Astrocyte (in vitro differentiated cells and primary cell): ENCODE data around the gene ZSWIM4. TPM values are rescaled to one million over a fixed set of nuclear protein-coding genes. Genes with fewer than 3 reads are reported as not detected.

ENCODE experiments used
- DNase-seq: peaks from one replicate; pipeline ENCODE4 v3.0.0-alpha.2; 2010; ENCODE audit warnings: low read depth
- FAIRE-seq: peaks from 2 replicates; lab custom pipeline; 2011; peaks lifted over from hg19 to GRCh38; lab: Jason Lieb, UNC
- H2AFZ ChIP-seq: 2 replicates; pipeline ENCODE4 v1.6.0; 2012; ENCODE audit warnings: low read depth, low read length, inconsistent platforms
- H3K27ac ChIP-seq: 2 replicates; pipeline ENCODE4 v1.5.1; 2011; ENCODE audit warnings: low read depth, low read length, inconsistent platforms
- H3K27me3 ChIP-seq: 2 replicates; pipeline ENCODE4 v1.6.0; 2011; ENCODE audit warnings: low read length, inconsistent platforms; ENCODE audit not compliant: insufficient read depth
- H3K36me3 ChIP-seq: 2 replicates; pipeline ENCODE4 v1.5.1; 2011; ENCODE audit warnings: low read length, inconsistent platforms; ENCODE audit not compliant: insufficient read depth
- H3K4me1 ChIP-seq: 2 replicates; pipeline ENCODE4 v1.5.1; 2011; ENCODE audit warnings: low read length, inconsistent platforms; ENCODE audit not compliant: insufficient read depth
- H3K4me2 ChIP-seq: 2 replicates; pipeline ENCODE4 v1.6.0; 2012; ENCODE audit warnings: low read length, inconsistent platforms
- H3K4me3 ChIP-seq: 2 replicates; pipeline ENCODE4 v1.5.1; 2011; ENCODE audit warnings: low read depth, mild to moderate bottlenecking, low read length, inconsistent platforms; ENCODE audit not compliant: insufficient read depth
- H3K79me2 ChIP-seq: 2 replicates; pipeline ENCODE4 v1.6.0; 2012; ENCODE audit warnings: mild to moderate bottlenecking, low read length, inconsistent platforms; ENCODE audit not compliant: insufficient read depth
- H3K9ac ChIP-seq: 2 replicates; pipeline ENCODE4 v1.6.0; 2012; ENCODE audit warnings: mild to moderate bottlenecking, low read length, inconsistent platforms
- H3K9me3 ChIP-seq: 2 replicates; pipeline ENCODE4 v1.5.1; 2012; ENCODE audit warnings: low read depth, mild to moderate bottlenecking, low read length, inconsistent platforms; ENCODE audit not compliant: insufficient read depth
- H4K20me1 ChIP-seq: 2 replicates; pipeline ENCODE4 v1.6.0; 2012; ENCODE audit warnings: low read length, inconsistent platforms; ENCODE audit not compliant: insufficient read depth
- H3K27ac Mint-ChIP-seq: one replicate; pipeline ENCODE4 v1.8.0; 2021; ENCODE audit warnings: mild to moderate bottlenecking, mixed read lengths; ENCODE audit not compliant: unreplicated experiment
- H3K27me3 Mint-ChIP-seq: one replicate; pipeline ENCODE4 v1.8.0; 2021; ENCODE audit warnings: low read depth, mixed read lengths; ENCODE audit not compliant: unreplicated experiment
- H3K36me3 Mint-ChIP-seq: one replicate; pipeline ENCODE4 v1.8.0; 2021; ENCODE audit warnings: low read depth, mixed read lengths; ENCODE audit not compliant: unreplicated experiment
- H3K4me1 Mint-ChIP-seq: one replicate; pipeline ENCODE4 v1.8.0; 2021; ENCODE audit warnings: low read depth, mixed read lengths; ENCODE audit not compliant: unreplicated experiment
- H3K4me3 Mint-ChIP-seq: one replicate; pipeline ENCODE4 v1.8.0; 2021; ENCODE audit warnings: mild to moderate bottlenecking, moderate library complexity, mixed read lengths; ENCODE audit not compliant: unreplicated experiment
- H3K9me3 Mint-ChIP-seq: one replicate; pipeline ENCODE4 v1.8.0; 2021; ENCODE audit warnings: mild to moderate bottlenecking, mixed read lengths; ENCODE audit not compliant: unreplicated experiment
- CTCF ChIP-seq: IDR thresholded peaks from 2 replicates; pipeline ENCODE4 v1.5.1; 2011; ENCODE audit warnings: low read depth, mild to moderate bottlenecking, inconsistent platforms, low read length, moderate library complexity; ENCODE audit not compliant: insufficient read depth
- EZH2 ChIP-seq: IDR thresholded peaks from 2 replicates; pipeline ENCODE4 v1.6.1; 2012; ENCODE audit warnings: mild to moderate bottlenecking, low read length, inconsistent platforms; ENCODE audit not compliant: insufficient read depth
- total RNA-seq: library from RNA; stranded (reverse); gene quantifications from 2 replicates; pipeline ENCODE4 v1.2.1, GENCODE V29; 2021

Gene ZSWIM4
- total RNA-seq, 1 donor from 2014 or later: 10.6 TPM

- FAIRE-seq (no peak), DNase-seq (no peak)
- Histone ChIP-seq H3K4me3 (no peak overlapping the region), H3K36me3 (peaks cover 6% of the 10 kb centered on the region), H3K27me3 (no peaks in the 10 kb centered on the region), H3K9me3 (no peaks in the 10 kb centered on the region), H2AFZ (no peak overlapping the region), H4K20me1 (peaks cover 33% of the 10 kb centered on the region), H3K27ac (no peak overlapping the region), H3K4me1 (no peaks in the 10 kb centered on the region), H3K9ac (no peak overlapping the region), H3K79me2 (no peaks in the 10 kb centered on the region), H3K4me2 (no peak overlapping the region)
- Mint-ChIP-seq H3K36me3 (peaks cover 16% of the 10 kb centered on the region), H3K9me3 (peaks cover 3% of the 10 kb centered on the region), H3K4me3 (no peak overlapping the region), H3K27ac (no peak overlapping the region), H3K27me3 (no peaks in the 10 kb centered on the region), H3K4me1 (no peaks in the 10 kb centered on the region)
- TF ChIP-seq CTCF: no peak
- no peak for TF ChIP-seq EZH2
Observed at GRCh38 chr19:13804830-13805683, 9.8 kb downstream of the ZSWIM4 start.

DNA sequence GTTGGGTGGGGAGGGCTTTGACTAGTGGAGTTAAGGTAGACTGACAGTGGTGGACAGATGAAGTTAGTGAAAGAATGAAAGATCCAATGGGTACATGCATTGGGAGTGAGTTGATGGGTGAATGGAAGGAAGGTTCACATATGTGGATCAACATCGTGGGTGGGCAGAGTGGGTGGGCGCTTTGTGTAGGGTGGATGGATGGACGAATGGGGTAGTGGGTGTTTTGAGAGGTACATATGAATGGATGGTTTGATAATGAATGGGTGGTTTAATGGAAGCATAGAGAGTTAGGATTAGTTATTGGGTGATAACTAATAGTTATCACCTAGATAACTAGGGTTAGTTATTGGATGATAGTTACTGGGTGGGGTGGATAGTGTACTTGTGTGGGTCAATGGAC, 11.5 kb downstream of the ZSWIM4 start:
- H2AFZ ChIP-seq: no peak overlapping the region
- peaks cover 6% of the 10 kb centered on the region for H3K36me3 ChIP-seq
- Mint-ChIP-seq H3K27ac (no peak overlapping the region), H3K36me3 (peaks cover 9% of the 10 kb centered on the region), H3K4me3 (no peak overlapping the region), H3K4me1 (no peaks in the 10 kb centered on the region), H3K27me3 (no peaks in the 10 kb centered on the region), H3K9me3 (peaks cover 3% of the 10 kb centered on the region)
- no peak for FAIRE-seq
- no peak overlapping the region for H3K27ac ChIP-seq
- no peak overlapping the region for H3K4me2 ChIP-seq
- no peaks in the 10 kb centered on the region for H3K4me1 ChIP-seq
- H3K9me3 ChIP-seq: no peaks in the 10 kb centered on the region
- H3K9ac ChIP-seq: no peak overlapping the region
- H4K20me1 ChIP-seq: peaks cover 26% of the 10 kb centered on the region
- H3K79me2 ChIP-seq: no peaks in the 10 kb centered on the region
- TF ChIP-seq EZH2 (no peak), CTCF (no peak)
- H3K27me3 ChIP-seq: no peaks in the 10 kb centered on the region
- no peak overlapping the region for H3K4me3 ChIP-seq
- no peak for DNase-seq
